Pancreas (tissue), 10 donors: ENCODE measurements around the gene NAA20. TPM values are rescaled to one million over a fixed set of nuclear protein-coding genes. Genes with fewer than 3 reads are reported as not detected.

Experiments
- ATAC-seq, 4 donors: fragments of 200-7000 bp; cut with Tn5 transposase; one replicate each; pipeline versions ENCODE4 v1.8.0 to v1.9.1; 2020; ENCODE audit warnings: mild to moderate bottlenecking in 4 of 4, moderate library complexity in 4 of 4
- DNase-seq, 6 donors: peaks; one replicate each; pipeline ENCODE4 v3.0.0-alpha.2; 2020
- FAIRE-seq: peaks from 2 replicates; lab custom pipeline; 2012; peaks lifted over from hg19 to GRCh38; lab: Jason Lieb, UNC
- H3K27ac ChIP-seq, 4 donors: fragments of 200-600 bp; sonication (generic); 1 replicate in 3 of 4; 2 replicates in 1 of 4; pipeline versions ENCODE4 v1.5.0 to v1.8.0; 2020
- H3K27me3 ChIP-seq, 4 donors: fragments of 200-600 bp; one replicate each; pipeline ENCODE4 v1.8.0; 2021
- H3K36me3 ChIP-seq, 3 donors: fragments of 200-600 bp; sonication (generic) in 1 of 3; one replicate each; pipeline versions ENCODE4 v1.5.0 to v1.8.0; 2020 to 2021
- H3K4me1 ChIP-seq, 3 donors: fragments of 200-600 bp; one replicate each; pipeline ENCODE4 v1.8.0; 2021
- H3K4me3 ChIP-seq, 4 donors: fragments of 200-600 bp; sonication (generic) in 2 of 4; one replicate each; pipeline versions ENCODE4 v1.5.0 to v1.8.0; 2020 to 2021
- H3K9me3 ChIP-seq, 4 donors: fragments of 200-600 bp; one replicate each; pipeline ENCODE4 v1.8.0; 2021
- WGBS, 2 donors: extraction: QIAGEN DNeasy Blood & Tissue Kit; methylation state at CpG; one replicate each; pipeline ENCODE4 v1.1.7; 2013; 5-methylcytosine and 5-hydroxymethylcytosine counted together
- intact Hi-C, 3 donors: fragments of 100-400 bp; cut with DNase I; formaldehyde crosslinking; loops; one replicate each; pipeline versions ENCODE4 v1.11.1 to v1.14.2; 2022
- polyA plus RNA-seq, 2 donors: library from polyadenylated mRNA; stranded (reverse); fragments of 200-250 nt; gene quantifications; one replicate each; pipeline ENCODE4 v1.2.3, GENCODE V29; 2013
- total RNA-seq, 6 donors: library from RNA; stranded (reverse); fragmentation: NEBNext Ultra II Directional in 4 of 6; extraction: Animal tissue kit (Norgen Biotek cat#: 25700) in 4 of 6; gene quantifications; one replicate each; pipeline versions ENCODE4 v1.2.1 to v1.2.4, GENCODE V29; 2021 to 2023
- TF ChIP-seq, protein P1 (sequence below), 4 donors: fragments of 200-600 bp; sonication (generic) in 3 of 4; IDR thresholded peaks; one replicate each; pipeline versions ENCODE4 v1.5.0 to v1.8.0; 2021; ENCODE audit warnings: antibody characterized with exemption in 4 of 4
- donor health status: healthy with polysubstance abuse.
- donor health status: DM: no; HTN: no; CAD: no; lungs with moderate emphysema.
- donor health status: DM: no; HTN: no; CAD: no.
- donor health status: control.
- donor health status: control.
- donor health status: Bipolar disorder and iron deficiency.
- donor health status: DM: yes; HTN: yes; CAD: no.
- donor health status: DM: no; HTN: no; CAD: no.
- donor health status: DM: no; HTN: no; CAD: no.
- donor health status: DM: yes; HTN: yes; CAD: no.

The NAA20 gene
- total and polyA plus RNA-seq, 8 donors = 28.0 to 124 (median 36.0) TPM

DNA sequence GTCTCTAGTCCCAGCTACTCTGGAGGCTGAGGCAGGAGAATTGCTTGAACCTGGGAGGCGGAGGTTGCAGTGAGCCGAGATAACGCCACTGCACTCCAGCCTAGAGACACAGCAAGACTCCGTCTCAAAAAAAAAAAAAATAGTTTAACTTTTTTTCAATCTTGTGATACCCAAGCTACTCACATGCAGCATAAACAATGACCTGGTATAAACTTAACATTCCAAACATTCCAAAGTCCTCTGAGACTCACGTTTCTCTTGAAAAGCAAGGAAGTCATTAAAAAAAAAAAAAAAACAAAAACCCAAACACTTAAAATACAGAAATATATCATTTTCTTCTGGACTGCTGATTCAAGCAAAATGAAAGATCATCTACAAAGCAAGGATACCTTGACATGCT lies 20.8 kb downstream of the NAA20 start:
- no peak overlapping the region for H3K4me3 ChIP-seq
- no peak overlapping the region for H3K27ac ChIP-seq
- no peak for FAIRE-seq
- H3K27me3 ChIP-seq = no peaks in the 10 kb centered on the region
- TF ChIP-seq, protein P1, sequence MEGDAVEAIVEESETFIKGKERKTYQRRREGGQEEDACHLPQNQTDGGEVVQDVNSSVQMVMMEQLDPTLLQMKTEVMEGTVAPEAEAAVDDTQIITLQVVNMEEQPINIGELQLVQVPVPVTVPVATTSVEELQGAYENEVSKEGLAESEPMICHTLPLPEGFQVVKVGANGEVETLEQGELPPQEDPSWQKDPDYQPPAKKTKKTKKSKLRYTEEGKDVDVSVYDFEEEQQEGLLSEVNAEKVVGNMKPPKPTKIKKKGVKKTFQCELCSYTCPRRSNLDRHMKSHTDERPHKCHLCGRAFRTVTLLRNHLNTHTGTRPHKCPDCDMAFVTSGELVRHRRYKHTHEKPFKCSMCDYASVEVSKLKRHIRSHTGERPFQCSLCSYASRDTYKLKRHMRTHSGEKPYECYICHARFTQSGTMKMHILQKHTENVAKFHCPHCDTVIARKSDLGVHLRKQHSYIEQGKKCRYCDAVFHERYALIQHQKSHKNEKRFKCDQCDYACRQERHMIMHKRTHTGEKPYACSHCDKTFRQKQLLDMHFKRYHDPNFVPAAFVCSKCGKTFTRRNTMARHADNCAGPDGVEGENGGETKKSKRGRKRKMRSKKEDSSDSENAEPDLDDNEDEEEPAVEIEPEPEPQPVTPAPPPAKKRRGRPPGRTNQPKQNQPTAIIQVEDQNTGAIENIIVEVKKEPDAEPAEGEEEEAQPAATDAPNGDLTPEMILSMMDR (IDR thresholded peaks at IDR 0.05) = no peak
- 63% methylated on average over 5 of the region's 5 CpGs for WGBS, 2 donors
- H3K36me3 ChIP-seq = peaks cover 7 to 87% (median 45%) of the 10 kb centered on the region in 3 donors
- H3K4me1 ChIP-seq = no peaks in the 10 kb centered on the region
- no peak for DNase-seq
- no peaks in the 10 kb centered on the region for H3K9me3 ChIP-seq
- ATAC-seq = no peak
- intact Hi-C loops = no loop called here

DNA sequence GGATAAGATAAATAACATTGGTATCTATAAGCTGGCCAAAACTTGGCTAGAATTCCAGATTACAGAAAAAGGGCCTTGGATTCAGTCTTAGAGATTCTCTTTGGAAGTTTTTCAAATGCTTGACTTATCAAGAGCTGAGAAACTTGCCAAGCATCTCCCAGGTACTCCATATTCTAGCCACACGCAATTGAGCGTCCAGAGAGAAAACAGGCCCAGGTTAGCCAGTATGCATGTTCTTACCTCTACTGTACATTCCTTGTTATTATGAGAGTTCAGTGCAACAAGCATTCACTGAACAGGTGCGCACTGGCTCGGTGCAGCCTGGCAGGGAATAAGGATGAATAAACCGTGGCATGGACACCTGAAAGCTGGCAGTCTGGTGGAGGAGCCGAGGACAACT lies 21.4 kb downstream of the NAA20 start:
- Histone ChIP-seq H3K36me3 (peaks cover 7 to 88% (median 38%) of the 10 kb centered on the region in 3 donors), H3K27ac (no peak overlapping the region), H3K9me3 (no peaks in the 10 kb centered on the region), H3K27me3 (no peaks in the 10 kb centered on the region), H3K4me3 (no peak overlapping the region), H3K4me1 (no peaks in the 10 kb centered on the region)
- TF ChIP-seq, protein P1 (IDR thresholded peaks at IDR 0.05) = no peak
- ATAC-seq (peak in 1 of 4 donors; percentile 14), DNase-seq (no peak), FAIRE-seq (no peak)
- WGBS, 2 donors = 80 to 89% methylated on average over 6 of the region's 6 CpGs
- intact Hi-C loops = no loop called here

DNA sequence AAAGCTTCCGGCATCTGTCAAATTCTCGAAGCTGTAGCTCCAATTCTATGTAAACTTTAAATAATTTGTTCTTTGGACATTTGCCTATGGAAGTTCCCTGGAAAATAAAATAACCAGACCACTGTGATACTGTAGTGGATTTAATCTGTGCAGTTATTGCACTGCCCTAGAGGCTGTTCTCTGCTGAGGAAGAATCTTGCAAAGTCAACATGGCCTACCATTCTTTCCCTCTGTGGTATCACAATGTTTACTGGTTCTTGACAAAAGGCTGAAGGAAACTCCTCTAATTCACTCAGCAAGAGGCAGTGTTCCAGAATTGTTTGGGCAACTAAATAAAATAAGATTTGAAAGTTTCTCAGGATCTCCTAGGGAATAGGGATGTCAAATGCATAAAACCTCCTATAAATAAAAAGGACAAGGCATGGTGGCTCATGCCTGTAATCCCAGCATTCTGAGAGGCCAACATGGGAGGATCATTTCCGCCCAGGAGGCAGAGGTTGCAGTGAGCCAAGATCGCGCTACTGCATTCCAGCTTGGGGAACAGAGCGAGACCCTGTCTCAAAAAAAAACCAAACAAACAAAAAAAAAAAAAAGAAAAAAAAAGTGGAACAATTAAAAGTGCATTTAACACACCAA lies 22.7 kb downstream of the NAA20 start:
- Histone ChIP-seq H3K27ac (no peak overlapping the region), H3K4me3 (no peak overlapping the region), H3K27me3 (no peaks in the 10 kb centered on the region), H3K36me3 (peaks cover 3 to 89% (median 42%) of the 10 kb centered on the region in 3 donors), H3K9me3 (no peaks in the 10 kb centered on the region), H3K4me1 (no peaks in the 10 kb centered on the region)
- intact Hi-C loops = no loop called here
- FAIRE-seq = no peak
- ATAC-seq = no peak
- 89 to 92% methylated on average over 6 of the region's 6 CpGs for WGBS, 2 donors
- no peak for DNase-seq
- TF ChIP-seq, protein P1 (IDR thresholded peaks at IDR 0.05) = no peak

DNA sequence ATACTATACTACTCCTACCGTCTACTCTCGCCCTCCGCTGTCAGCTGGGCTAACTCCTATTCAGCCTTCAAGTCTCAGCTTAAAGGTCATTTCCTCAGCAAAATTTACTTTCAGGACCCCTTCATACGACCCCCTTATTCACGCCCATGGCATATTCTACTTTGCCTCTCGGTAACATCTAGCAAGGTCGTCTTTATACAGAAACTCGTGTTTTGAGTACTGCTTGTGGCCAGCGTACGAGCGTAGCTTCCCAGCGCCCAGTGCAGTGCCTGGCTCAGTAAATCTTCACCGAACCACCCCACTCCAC lies 34.6 kb downstream of the NAA20 start:
- FAIRE-seq = no peak

More for the DNA sequence above, 34.6 kb downstream of the NAA20 start:
- Histone ChIP-seq H3K27ac (peak overlapping the region; percentile 74 to 90 (median 89)), H3K9me3 (no peaks in the 10 kb centered on the region), H3K4me3 (peak overlapping the region; percentile 90 to 95 (median 94)), H3K36me3 (peaks cover 2 to 30% (median 7%) of the 10 kb centered on the region in 3 donors), H3K27me3 (no peaks in the 10 kb centered on the region), H3K4me1 (peaks cover 0 to 11% (median 10%) of the 10 kb centered on the region in 3 donors)
- intact Hi-C loops = no loop called here
- DNase-seq (no peak), ATAC-seq (peak in 3 of 4 donors; percentile 5 to 20 (median 19))
- TF ChIP-seq, protein P1 (IDR thresholded peaks at IDR 0.05) = no peak
- WGBS, 2 donors = 0 to 1% methylated on average over 13 of the region's 13 CpGs
